ENCODE results near the gene HDX. TPM values are rescaled to one million over a fixed set of nuclear protein-coding genes. Genes with fewer than 3 reads are reported as not detected.

HDX gene
- polyA plus RNA-seq, 3 donors = 2.1 to 3.9 (median 2.8) TPM

DNA sequence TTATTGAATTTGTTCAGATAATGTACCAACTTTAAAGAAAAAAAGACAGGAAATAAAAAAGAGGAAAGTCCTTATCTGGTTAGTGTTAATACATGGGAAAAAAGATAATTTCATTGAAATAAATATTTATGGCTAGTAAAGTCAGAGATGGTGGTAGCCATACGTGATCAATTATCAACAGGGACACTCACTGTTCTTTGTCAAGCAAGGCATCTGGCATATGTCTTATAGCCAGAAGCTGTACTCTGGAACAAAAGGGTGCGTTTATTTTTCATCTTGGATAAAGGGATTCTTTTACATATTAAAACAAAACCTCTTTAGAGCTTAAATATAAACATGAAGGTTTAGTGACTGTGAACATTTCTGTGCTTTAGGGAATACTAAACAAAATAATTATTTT, 26.7 kb downstream of the HDX start:
- peaks cover 24% of the 10 kb centered on the region for H3K4me1 Mint-ChIP-seq
- no peaks in the 10 kb centered on the region for H3K79me2 ChIP-seq (ENCODE audit: insufficient read depth, low read length)
- H3K4me3 Mint-ChIP-seq = no peak overlapping the region
- H3K27ac ChIP-seq (ENCODE audit: low read depth in 1 of 2, low read length in 2 of 2) = no peak overlapping the region
- H3K36me3 Mint-ChIP-seq = no peaks in the 10 kb centered on the region
- no peaks in the 10 kb centered on the region for H3K27me3 Mint-ChIP-seq (ENCODE audit: low read depth in 3 of 3)
- no peaks in the 10 kb centered on the region for H3K36me3 ChIP-seq (replicated peaks in 1 of 2; ENCODE audit: control insufficient read depth in 1 of 2, insufficient read depth in 2 of 2, low read length in 2 of 2)
- intact Hi-C loops (cut with micrococcal nuclease) = no loop called here
- peaks cover 9 to 25% of the 10 kb centered on the region in 2 donors for H3K4me1 ChIP-seq (ENCODE audit: control insufficient read depth in 1 of 2, insufficient read depth in 2 of 2, low read length in 2 of 2)
- peaks cover 0 to 3% (median 0%) of the 10 kb centered on the region in 7 donors for H3K9me3 Mint-ChIP-seq
- no peaks in the 10 kb centered on the region for H4K20me1 ChIP-seq (ENCODE audit: insufficient read depth, low read length)
- H3K9me3 ChIP-seq (replicated peaks in 1 of 2; ENCODE audit: control insufficient read depth in 1 of 2, insufficient read depth in 1 of 2, low read length in 2 of 2) = no peaks in the 10 kb centered on the region
- H3K9ac ChIP-seq (ENCODE audit: insufficient read depth, low read length, poor library complexity, severe bottlenecking) = no peak overlapping the region
- WGBS (ENCODE audit: insufficient coverage) = no CpG with 5 or more reads among the region's 2 CpGs
- H2AFZ ChIP-seq (ENCODE audit: insufficient read depth, low read depth, low read length, poor library complexity, severe bottlenecking) = no peak overlapping the region
- H3K4me2 ChIP-seq (replicated peaks; ENCODE audit: extremely low read depth, low read length, poor library complexity, severe bottlenecking) = no peak overlapping the region
- no peaks in the 10 kb centered on the region for H3K27me3 ChIP-seq (ENCODE audit: control insufficient read depth in 2 of 2, insufficient read depth in 2 of 2, low read length in 2 of 2)
- TF ChIP-seq, protein P1, sequence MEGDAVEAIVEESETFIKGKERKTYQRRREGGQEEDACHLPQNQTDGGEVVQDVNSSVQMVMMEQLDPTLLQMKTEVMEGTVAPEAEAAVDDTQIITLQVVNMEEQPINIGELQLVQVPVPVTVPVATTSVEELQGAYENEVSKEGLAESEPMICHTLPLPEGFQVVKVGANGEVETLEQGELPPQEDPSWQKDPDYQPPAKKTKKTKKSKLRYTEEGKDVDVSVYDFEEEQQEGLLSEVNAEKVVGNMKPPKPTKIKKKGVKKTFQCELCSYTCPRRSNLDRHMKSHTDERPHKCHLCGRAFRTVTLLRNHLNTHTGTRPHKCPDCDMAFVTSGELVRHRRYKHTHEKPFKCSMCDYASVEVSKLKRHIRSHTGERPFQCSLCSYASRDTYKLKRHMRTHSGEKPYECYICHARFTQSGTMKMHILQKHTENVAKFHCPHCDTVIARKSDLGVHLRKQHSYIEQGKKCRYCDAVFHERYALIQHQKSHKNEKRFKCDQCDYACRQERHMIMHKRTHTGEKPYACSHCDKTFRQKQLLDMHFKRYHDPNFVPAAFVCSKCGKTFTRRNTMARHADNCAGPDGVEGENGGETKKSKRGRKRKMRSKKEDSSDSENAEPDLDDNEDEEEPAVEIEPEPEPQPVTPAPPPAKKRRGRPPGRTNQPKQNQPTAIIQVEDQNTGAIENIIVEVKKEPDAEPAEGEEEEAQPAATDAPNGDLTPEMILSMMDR (IDR thresholded peaks at IDR 0.05) = no peak
- DNase-seq = no peak
- H3K27ac Mint-ChIP-seq = no peak overlapping the region
- no peak overlapping the region for H3K4me3 ChIP-seq (replicated peaks in 1 of 3; ENCODE audit: low read depth in 2 of 3, low read length in 3 of 3)

GRCh38 chrX:84475101-84475500, 27.2 kb downstream of the HDX start:
- Histone ChIP-seq H3K79me2 (ENCODE audit: insufficient read depth, low read length) (no peaks in the 10 kb centered on the region), H3K27me3 (ENCODE audit: control insufficient read depth in 2 of 2, insufficient read depth in 2 of 2, low read length in 2 of 2) (no peaks in the 10 kb centered on the region), H3K4me3 (replicated peaks in 1 of 3; ENCODE audit: low read depth in 2 of 3, low read length in 3 of 3) (no peak overlapping the region), H3K9ac (ENCODE audit: insufficient read depth, low read length, poor library complexity, severe bottlenecking) (no peak overlapping the region), H3K36me3 (replicated peaks in 1 of 2; ENCODE audit: control insufficient read depth in 1 of 2, insufficient read depth in 2 of 2, low read length in 2 of 2) (no peaks in the 10 kb centered on the region), H2AFZ (ENCODE audit: insufficient read depth, low read depth, low read length, poor library complexity, severe bottlenecking) (no peak overlapping the region), H3K4me2 (replicated peaks; ENCODE audit: extremely low read depth, low read length, poor library complexity, severe bottlenecking) (no peak overlapping the region), H3K9me3 (replicated peaks in 1 of 2; ENCODE audit: control insufficient read depth in 1 of 2, insufficient read depth in 1 of 2, low read length in 2 of 2) (no peaks in the 10 kb centered on the region), H3K4me1 (ENCODE audit: control insufficient read depth in 1 of 2, insufficient read depth in 2 of 2, low read length in 2 of 2) (peaks cover 9 to 23% of the 10 kb centered on the region in 2 donors), H4K20me1 (ENCODE audit: insufficient read depth, low read length) (no peaks in the 10 kb centered on the region), H3K27ac (ENCODE audit: low read depth in 1 of 2, low read length in 2 of 2) (no peak overlapping the region)
- Mint-ChIP-seq H3K27me3 (ENCODE audit: low read depth in 3 of 3) (no peaks in the 10 kb centered on the region), H3K36me3 (no peaks in the 10 kb centered on the region), H3K4me1 (peaks cover 22% of the 10 kb centered on the region), H3K4me3 (no peak overlapping the region), H3K9me3 (peaks cover 0 to 3% (median 0%) of the 10 kb centered on the region in 7 donors), H3K27ac (no peak overlapping the region)
- intact Hi-C loops (cut with micrococcal nuclease) = no loop called here
- no CpG with 5 or more reads among the region's 2 CpGs for WGBS (ENCODE audit: insufficient coverage)
- TF ChIP-seq, protein P1 (IDR thresholded peaks at IDR 0.05) = no peak
- no peak for DNase-seq

Measured in CD14-positive monocyte (primary cell).